Measurements from ENCODE around the gene C17orf78.
"Not testable (repeated sequence)": the region's sequence is repeated elsewhere in the genome, so short reads cannot be mapped to it uniquely, and the experiment has no call there.

C17orf78 gene

GRCh38 chr17:37375706-37376105 is at the start of gene C17orf78:
C17orf78 (plus strand) TSS chr17:37375985; CDS start chr17:37376093, 108 bp downstream.
- no peak for DNase-seq

DNA sequence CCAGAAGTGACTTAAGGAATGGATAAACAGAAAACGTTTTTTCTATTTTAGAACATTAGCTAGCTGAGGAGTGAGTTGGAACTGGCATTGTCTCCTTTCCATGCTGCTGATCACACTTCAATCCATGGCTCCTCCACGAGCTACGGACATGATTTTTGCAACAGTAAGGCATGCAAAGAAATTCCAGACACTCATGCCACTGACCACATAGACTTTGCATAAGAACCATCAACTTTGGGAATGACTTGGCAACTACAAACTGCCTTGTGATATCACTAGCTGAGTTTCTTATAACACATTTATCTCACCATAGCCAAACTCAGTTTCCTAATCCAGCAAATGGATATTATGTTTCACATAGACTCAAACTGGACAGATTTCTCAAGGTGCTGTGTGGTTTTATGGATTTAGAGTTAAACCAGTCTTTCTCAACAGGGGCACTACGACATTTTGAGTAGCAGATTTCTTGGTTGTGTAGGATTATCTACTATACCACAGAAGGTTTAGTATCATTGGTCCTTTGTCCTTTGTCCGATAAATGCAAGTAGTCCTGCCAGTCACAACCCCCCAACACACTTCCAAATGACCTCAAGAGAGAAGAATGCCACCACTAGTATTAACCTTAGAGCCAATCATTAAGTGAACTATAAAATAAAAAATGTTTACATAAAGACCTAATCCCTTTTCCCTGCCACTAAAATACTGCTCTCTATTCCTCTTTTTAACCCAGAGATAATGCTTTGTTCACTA is 48.3 kb upstream of the C17orf78 start:
- DNase-seq = no peak

- DNase-seq = no peak
Measured at GRCh38 chr17:37338847-37339246, 36.9 kb upstream of the C17orf78 start.

- DNase-seq = no peak
Measured at GRCh38 chr17:37339321-37339720, 36.5 kb upstream of the C17orf78 start.

GRCh38 chr17:37340804-37341203 is 35.0 kb upstream of the C17orf78 start:
- DNase-seq = no peak

DNA sequence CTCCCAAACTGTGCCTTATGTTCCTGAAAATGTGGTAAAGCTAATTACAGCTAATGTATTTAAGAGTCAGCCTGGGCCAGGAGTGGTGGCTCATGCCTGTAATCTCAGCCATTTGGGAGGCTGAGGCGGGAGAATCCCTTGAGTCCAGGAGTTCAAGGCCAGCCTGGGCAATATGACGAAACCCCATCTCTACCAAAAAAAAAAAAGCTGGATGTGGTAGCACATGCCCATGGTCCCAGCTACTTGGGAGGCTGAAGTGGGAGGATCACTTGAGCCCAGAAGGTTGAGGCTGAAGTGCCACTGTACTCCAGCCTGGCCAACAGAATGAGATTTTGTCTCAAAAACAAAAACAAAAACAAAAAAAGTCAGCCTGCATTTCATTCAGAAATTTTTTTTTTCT is 33.2 kb upstream of the C17orf78 start:
- DNase-seq = no peak

- no peak for DNase-seq
Measured at GRCh38 chr17:37344519-37344918, 31.3 kb upstream of the C17orf78 start.

DNA sequence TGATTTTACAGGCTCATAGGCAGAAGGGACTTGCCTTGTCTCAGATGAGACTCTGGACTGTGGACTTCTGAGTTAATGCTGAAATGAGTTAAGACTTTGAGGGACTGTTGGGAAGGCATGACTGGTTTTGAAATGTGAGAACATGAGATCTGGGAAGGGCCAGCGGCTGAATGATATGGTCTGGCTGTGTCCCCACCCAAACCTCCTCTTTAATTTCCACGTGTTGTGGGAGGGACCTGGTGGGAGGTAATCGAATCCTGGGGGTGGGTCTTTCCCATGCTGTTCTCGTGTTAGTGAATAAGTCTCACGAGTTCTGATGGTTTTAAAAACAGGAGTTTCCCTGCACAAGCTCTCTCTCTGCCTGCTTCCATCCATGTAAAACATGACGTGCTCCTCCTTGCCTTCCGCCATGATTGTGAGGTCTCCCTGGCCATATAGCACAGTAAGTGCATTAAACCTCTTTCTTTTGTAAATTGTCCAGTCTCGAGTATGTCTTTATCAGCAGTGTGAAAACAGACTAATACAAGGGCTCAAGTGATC is 28.9 kb upstream of the C17orf78 start:
- DNase-seq = not testable (repeated sequence)

GRCh38 chr17:37356796-37357569 is 18.8 kb upstream of the C17orf78 start:
- DNase-seq = not testable (repeated sequence)

- DNase-seq = peak; percentile 21
Measured at GRCh38 chr17:37358098-37358829, 17.5 kb upstream of the C17orf78 start.

DNA sequence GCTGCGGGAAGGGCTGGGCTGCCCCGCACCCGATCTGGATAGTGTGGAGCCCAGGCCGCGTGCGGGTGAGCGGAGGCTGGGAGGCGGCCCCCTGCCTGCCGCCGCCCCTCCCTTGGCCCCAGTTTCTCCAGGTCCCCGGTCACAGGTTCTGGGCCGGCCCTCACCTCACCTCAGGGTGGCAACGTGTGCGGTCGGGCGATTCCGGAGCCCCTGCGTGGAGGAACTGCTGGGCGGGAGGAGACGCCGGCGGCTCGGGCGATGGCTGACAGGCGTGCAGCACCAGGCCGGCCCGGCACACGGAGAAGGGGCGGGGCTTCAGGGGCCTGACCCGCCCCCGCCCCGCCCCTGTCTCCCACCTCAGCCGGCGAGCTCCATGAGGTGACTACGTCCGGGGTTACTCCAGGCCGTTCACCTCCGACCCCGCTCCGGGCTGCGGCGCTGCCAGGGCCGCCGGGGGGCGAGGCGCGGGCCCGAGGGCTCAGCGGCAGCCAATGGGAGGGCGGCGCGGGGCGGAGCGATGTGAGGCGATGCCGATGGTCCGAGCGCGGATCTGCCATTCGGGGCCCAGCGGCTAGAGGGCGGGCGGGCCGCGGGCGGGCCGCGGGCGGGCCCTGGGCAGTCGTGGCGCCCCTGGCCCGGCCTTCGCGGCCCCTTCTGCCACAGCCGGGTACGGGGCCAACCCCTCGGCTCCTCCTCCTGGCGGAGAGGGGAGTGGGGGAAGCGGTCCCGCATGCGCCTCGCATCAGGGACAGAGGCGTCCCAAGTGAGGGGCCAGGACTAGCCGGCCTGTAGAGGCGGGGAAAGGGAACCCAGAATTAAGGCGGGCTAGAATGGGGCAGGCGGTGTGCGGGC is 16.7 kb upstream of the C17orf78 start:
- peak; percentile 54 for DNase-seq

- DNase-seq = no peak
Measured at GRCh38 chr17:37359682-37360188, 16.1 kb upstream of the C17orf78 start.

DNA sequence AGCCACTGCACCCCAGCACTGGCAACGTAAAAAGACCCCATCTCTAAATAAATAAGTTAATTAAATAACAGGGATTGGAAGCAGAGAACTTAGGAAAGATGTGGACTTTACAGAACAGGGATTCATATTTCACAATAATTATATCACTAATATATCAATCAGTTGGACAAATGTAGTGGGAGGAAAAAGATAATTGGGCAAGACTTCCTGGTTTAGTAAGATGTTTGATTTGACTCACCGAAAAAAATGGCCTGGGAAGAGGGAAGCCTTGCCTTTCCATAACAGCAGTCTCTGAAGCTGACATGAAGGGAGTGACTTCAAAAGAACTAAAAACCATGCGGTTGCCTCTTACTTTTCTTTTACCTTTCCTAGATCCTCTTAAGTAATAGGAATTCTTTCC is 15.2 kb upstream of the C17orf78 start:
- no peak for DNase-seq

DNA sequence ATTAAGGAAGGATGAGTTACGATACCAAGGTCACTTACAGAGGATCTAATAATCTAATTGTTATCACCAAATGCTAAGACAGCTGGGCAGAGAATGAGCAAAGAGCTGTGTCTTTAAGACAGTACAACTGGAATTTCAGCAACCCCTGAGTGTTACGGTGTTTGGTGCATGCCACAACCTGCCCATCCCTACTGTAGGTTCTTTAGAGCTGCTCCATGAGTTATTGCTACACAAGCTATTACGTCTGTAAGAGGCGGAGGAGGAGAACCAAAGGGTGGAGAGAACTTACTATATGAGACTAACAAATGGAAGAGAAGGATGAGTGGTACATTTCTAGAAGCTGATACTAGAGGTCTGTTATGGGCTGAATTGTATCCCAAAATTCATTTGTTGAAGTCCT is 14.2 kb upstream of the C17orf78 start:
- DNase-seq = peak; percentile 16

DNA sequence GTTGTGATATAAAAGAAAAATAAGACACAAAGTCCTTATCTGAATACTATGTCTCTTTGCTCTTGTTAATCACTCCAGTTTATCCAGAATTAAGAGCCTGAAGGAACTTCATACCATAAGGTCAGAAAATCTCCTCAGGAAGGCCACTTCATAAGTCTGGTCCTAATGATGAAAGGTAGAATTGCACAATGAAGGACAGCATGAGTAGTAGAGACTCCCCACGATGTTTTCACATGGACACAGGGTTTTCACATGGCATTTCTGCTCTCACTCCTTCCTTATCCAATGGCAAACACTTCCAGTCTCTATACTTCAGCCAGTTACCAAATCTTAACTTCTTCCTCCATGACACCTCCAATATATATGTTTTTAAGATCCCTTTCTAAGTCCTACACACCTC is 10.2 kb upstream of the C17orf78 start:
- DNase-seq = no peak

DNA sequence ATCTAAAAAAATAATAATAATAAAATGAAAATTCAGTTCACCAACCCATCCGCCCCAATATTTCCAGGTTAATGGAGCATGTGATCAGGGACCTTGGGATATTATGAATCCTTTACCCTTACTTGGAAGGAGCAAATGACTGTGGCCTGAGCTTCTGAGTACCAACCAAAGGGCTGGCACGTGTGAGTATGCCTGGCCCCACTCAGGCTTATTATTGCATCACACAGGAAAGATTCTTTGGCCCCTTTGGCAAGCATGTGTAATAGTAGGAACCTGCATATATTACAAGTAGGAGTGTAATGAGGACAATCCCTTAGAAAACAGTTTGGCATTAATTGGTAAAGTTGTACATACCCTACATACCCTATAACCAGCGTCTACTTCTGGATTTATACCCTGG is 7.2 kb upstream of the C17orf78 start:
- DNase-seq = no peak

DNA sequence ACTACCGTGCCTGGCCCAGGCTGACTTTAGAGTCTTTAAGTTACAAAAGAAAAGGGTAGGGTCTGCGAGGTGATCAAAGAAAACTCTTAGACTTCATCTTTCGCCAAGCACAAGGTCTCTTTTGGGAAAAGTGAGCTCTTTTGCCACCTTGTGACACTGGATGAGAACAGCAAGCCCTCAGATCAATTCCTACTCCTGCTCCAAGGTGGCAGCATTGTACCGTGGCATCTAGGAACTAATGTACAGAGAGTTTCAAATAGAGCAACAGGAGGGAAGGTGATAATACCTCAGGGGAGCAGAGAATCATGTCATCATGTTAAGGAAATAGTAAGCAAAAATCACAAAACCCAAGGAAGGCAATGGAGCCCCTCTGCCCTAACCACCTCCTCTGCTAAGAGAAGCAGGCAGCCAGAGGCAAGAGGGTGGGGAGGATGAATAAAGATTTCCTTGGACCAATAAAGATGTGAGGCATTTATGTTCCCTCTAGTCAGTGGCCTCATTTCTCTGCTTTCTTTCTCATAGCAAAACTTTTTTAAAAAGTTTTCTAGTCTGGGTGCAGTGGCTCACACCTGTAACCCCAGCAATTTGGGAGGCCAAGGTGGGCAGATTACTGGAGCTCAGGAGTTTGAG is 2.1 kb upstream of the C17orf78 start:
- DNase-seq = peak; percentile 74

DNA sequence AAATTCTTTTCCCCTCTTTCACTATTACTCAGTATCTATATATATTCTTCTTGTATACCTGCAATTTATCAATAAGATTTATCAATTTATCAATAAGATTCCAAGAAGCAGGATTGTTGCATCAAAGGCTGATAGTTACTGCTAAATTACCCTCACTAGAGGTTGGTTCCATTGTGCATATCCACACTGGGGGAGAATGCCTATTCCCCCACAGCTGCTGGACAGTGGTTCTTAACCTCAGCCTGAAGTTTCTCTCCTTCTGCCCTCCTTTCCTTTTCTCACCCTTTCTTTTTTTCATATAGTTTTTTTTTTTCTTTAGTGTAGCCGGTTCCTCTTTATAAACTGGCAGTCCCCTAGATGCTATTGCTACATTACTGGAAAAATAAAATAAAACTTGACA is 6.3 kb downstream of the C17orf78 start:
- DNase-seq = no peak

DNA sequence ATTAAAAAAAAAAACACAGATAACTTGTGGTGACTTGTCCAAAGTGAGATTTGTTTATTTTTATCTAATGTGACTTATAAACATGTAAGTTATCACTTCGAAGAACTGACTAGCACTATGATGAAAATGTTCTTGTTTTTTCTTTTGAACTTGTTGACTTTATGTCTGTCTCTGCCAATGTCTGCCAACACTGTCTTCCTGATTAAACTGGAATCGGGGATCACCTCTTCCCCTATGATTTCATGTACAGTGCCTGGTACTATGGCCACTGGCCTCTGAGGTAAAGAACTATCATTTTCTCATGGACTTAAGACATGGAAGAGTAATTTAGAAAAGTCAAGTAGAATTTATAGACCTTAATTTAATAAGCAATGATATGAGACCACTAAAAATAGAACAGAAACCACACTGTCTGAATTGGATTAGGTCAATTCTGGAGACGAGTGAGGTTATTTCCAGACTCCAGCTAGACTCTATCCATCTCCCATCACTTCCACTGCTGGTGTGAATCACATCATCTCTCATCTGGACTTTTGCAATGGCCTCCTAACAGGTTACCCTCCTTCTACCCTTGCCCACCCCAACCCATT is 8.9 kb downstream of the C17orf78 start:
- DNase-seq = no peak

DNA sequence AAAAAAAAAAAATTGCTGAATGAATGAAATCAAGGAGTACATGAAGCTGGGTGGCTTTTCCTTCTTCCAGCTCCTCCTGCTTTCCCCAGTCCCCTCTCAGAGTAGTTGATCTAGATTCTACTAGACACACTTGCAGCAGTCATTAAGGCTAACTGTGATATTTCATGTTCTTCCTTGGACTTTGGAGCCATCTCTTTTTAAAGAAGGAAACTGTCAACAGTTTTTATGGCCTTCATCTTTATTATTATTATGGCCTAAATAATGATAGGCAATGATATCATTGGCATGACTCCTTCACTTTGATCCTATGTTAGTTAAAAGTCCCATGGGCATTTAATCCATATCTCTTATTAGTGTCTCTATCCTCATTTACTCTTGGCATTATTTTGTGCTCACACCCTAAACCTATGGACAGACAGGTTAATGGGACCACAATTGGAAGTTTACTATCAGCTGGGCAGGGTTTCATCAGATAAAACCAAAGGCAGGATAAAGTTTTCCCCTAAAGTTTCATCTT is 9.7 kb downstream of the C17orf78 start:
- no peak for DNase-seq

GRCh38 chr17:37386462-37386861 is 10.7 kb downstream of the C17orf78 start:
- no peak for DNase-seq
